Measurements from ENCODE around the gene LILRA2.
"Not testable (repeated sequence)": the region's sequence is repeated elsewhere in the genome, so short reads cannot be mapped to it uniquely, and the experiment has no call there.

Gene LILRA2

DNA sequence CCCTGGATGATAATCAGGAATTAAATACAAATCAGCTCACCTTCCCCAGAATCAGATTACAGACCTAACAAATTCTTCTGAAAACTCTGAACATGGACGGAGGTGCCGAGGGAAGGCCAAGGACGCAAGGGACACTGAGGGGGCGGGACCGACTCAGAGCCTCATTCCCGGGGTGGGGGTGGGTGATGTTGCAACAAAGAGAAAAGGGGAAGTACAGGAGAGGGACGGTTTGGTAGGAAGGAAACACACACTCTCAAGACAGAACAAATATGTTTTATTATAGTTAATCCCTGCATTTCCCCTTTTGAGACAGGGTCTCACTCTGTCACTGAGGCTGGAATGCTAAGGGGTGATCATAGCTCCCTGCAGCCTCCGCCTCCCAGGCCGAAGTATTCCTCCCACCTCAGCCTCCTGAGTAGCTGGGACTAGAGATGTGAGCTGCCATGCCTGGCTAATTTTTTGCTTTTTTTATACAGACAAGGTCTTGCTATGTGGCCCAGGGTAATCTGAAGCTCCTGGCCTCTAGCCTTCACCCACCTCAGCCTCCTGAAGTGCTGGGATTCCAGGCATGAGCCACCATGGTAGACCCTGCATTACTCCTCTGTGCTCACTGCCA is 786 bp upstream of the LILRA2 start:
- H3K27me3 ChIP-seq (replicated peaks) = no peaks in the 10 kb centered on the region
- no peaks in the 10 kb centered on the region for H3K36me3 ChIP-seq (replicated peaks)
- TF ChIP-seq, protein P1, sequence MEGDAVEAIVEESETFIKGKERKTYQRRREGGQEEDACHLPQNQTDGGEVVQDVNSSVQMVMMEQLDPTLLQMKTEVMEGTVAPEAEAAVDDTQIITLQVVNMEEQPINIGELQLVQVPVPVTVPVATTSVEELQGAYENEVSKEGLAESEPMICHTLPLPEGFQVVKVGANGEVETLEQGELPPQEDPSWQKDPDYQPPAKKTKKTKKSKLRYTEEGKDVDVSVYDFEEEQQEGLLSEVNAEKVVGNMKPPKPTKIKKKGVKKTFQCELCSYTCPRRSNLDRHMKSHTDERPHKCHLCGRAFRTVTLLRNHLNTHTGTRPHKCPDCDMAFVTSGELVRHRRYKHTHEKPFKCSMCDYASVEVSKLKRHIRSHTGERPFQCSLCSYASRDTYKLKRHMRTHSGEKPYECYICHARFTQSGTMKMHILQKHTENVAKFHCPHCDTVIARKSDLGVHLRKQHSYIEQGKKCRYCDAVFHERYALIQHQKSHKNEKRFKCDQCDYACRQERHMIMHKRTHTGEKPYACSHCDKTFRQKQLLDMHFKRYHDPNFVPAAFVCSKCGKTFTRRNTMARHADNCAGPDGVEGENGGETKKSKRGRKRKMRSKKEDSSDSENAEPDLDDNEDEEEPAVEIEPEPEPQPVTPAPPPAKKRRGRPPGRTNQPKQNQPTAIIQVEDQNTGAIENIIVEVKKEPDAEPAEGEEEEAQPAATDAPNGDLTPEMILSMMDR (IDR thresholded peaks at IDR 0.05; ENCODE audit: low read depth, low read length, missing control alignments) = no peak
- no peak for DNase-seq
- H3K27ac ChIP-seq = no peak overlapping the region
- in situ Hi-C loops (cut with HindIII; ENCODE audit: low pct_ligation_motif_present, low sequenced_read_pairs) = no loop called here
- no peak overlapping the region for H3K4me3 ChIP-seq (ENCODE audit: low read depth, low read length)

DNA sequence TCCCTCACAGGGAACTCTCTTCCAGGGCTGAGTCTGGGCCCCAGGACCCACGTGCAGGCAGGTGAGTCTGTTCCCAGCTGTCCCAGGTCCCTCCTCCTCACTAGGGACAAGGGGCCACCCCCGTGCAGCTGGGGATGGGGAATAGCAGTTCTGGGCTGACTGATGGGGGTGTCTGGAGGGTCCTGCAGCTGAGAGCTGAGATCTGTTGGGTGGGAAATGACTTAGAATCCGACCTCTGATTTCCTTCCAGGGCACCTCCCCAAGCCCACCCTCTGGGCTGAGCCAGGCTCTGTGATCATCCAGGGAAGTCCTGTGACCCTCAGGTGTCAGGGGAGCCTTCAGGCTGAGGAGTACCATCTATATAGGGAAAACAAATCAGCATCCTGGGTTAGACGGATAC is 461 bp downstream of the LILRA2 start:
- Histone ChIP-seq H3K36me3 (replicated peaks) (no peaks in the 10 kb centered on the region), H3K27me3 (replicated peaks) (no peaks in the 10 kb centered on the region), H3K27ac (no peak overlapping the region), H3K4me3 (ENCODE audit: low read depth, low read length) (no peak overlapping the region)
- TF ChIP-seq, protein P1 (IDR thresholded peaks at IDR 0.05; ENCODE audit: low read depth, low read length, missing control alignments) = no peak
- in situ Hi-C loops (cut with HindIII; ENCODE audit: low pct_ligation_motif_present, low sequenced_read_pairs) = no loop called here
- no peak for DNase-seq

DNA sequence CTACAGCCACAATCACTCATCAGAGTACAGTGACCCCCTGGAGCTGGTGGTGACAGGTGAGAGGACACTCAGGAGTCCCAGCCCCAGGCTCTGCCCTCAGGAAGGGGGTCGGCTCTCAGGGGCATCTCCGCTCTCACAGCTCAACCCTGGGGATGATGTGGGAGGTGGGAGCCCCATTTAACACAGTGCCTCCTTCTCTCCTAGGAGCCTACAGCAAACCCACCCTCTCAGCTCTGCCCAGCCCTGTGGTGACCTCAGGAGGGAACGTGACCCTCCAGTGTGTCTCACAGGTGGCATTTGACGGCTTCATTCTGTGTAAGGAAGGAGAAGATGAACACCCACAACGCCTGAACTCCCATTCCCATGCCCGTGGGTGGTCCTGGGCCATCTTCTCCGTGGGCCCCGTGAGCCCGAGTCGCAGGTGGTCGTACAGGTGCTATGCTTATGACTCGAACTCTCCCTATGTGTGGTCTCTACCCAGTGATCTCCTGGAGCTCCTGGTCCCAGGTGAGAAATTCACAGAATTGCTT is 1.0 kb downstream of the LILRA2 start:
- no peak for DNase-seq
- Histone ChIP-seq H3K27ac (no peak overlapping the region), H3K27me3 (replicated peaks) (no peaks in the 10 kb centered on the region), H3K4me3 (ENCODE audit: low read depth, low read length) (no peak overlapping the region), H3K36me3 (replicated peaks) (no peaks in the 10 kb centered on the region)
- TF ChIP-seq, protein P1 (IDR thresholded peaks at IDR 0.05; ENCODE audit: low read depth, low read length, missing control alignments) = no peak
- in situ Hi-C loops (cut with HindIII; ENCODE audit: low pct_ligation_motif_present, low sequenced_read_pairs) = no loop called here

DNA sequence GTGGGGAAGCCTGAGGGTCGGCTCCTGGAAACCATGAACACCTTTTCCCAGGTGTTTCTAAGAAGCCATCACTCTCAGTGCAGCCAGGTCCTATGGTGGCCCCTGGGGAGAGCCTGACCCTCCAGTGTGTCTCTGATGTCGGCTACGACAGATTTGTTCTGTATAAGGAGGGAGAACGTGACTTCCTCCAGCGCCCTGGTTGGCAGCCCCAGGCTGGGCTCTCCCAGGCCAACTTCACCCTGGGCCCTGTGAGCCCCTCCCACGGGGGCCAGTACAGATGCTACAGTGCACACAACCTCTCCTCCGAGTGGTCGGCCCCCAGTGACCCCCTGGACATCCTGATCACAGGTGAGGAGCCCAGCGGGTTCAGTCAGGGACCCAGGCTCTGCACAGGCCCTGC is 1.6 kb downstream of the LILRA2 start:
- in situ Hi-C loops (cut with HindIII; ENCODE audit: low pct_ligation_motif_present, low sequenced_read_pairs); DNase-seq; H3K4me3 ChIP-seq (ENCODE audit: low read depth, low read length); H3K27me3 ChIP-seq (replicated peaks); H3K27ac ChIP-seq; H3K36me3 ChIP-seq (replicated peaks): not testable (repeated sequence)

DNA sequence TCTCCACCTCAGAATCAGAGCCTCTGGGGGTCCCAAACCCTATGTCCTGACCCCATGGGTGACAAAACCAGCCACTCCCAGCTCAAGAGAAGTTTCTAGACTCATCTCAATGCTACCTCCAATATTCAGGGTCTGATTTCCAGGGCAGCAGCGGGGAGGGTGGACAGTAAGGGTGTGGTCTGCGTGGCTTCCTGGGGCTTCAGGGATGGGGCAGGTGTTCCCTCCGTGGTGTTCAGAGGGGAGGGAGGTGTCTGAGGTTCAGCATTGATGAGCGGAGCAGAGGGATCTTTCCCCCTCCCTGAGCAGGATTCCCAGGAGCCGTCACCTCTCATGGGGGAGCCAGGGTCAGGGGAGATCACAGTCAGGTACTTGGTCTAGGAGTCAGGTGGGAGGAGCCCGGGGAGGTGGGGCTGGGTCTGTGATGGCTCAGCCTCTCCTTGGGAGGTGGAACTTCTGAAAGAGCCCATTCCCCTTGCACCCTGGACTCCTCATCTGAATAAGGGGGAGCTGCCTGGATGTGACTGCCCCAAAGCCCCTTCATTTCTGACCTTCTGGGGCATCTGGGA is 2.9 kb downstream of the LILRA2 start:
- H3K4me3 ChIP-seq (ENCODE audit: low read depth, low read length) = no peak overlapping the region
- H3K27me3 ChIP-seq (replicated peaks) = no peaks in the 10 kb centered on the region
- H3K36me3 ChIP-seq (replicated peaks) = no peaks in the 10 kb centered on the region
- no peak for DNase-seq
- TF ChIP-seq, protein P1 (IDR thresholded peaks at IDR 0.05; ENCODE audit: low read depth, low read length, missing control alignments) = no peak
- in situ Hi-C loops (cut with HindIII; ENCODE audit: low pct_ligation_motif_present, low sequenced_read_pairs) = no loop called here
- no peak overlapping the region for H3K27ac ChIP-seq

DNA sequence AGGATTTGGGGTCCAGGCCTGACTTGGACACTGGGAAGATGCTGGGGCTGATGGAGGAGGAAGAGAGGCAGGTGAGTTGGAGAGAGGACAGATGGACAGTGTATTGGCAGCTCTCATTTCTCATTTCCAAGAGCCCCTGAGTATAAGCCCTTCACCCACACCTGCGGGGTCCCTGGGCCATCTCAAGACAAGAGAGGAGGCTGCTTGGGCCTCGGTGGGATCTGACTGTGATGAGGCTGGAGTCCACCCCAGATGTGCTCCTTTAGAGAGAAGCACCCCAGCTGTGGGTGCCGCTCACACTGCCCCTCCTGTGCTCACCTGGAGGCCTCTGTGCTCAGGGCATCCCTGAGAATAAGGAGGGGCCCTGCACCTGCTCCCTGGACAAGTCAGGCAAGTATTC is 3.7 kb downstream of the LILRA2 start:
- TF ChIP-seq, protein P1 (IDR thresholded peaks at IDR 0.05; ENCODE audit: low read depth, low read length, missing control alignments) = no peak
- H3K27ac ChIP-seq = no peak overlapping the region
- in situ Hi-C loops (cut with HindIII; ENCODE audit: low pct_ligation_motif_present, low sequenced_read_pairs) = no loop called here

DNA sequence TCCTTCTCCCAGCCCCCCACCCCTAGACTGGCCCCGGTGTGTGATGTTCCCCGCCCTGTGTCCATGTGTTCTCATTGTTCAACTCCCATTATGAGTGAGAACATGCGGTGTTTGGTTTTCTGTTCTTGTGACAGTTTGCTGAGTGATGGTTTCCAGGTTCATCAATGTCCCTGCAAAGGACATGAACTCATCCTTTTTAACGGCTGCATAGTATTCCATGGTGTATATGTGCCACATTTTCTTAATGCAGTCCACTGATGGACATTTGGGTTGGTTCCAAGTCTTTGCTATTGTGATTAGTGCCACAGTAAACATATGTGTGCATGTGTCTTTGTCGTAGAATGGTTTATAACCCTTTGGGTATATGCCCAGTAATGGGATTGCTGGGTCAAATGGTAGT is 4.7 kb downstream of the LILRA2 start:
- H3K27ac ChIP-seq; DNase-seq; H3K27me3 ChIP-seq (replicated peaks); H3K4me3 ChIP-seq (ENCODE audit: low read depth, low read length); H3K36me3 ChIP-seq (replicated peaks); in situ Hi-C loops (cut with HindIII; ENCODE audit: low pct_ligation_motif_present, low sequenced_read_pairs): not testable (repeated sequence)

More for the DNA sequence above, 3.7 kb downstream of the LILRA2 start:
- no peak for DNase-seq
- Histone ChIP-seq H3K4me3 (ENCODE audit: low read depth, low read length) (no peak overlapping the region), H3K27me3 (replicated peaks) (no peaks in the 10 kb centered on the region), H3K36me3 (replicated peaks) (no peaks in the 10 kb centered on the region)

All from brain microvascular endothelial cell (primary cell).